Measurements from ENCODE around the gene GBA2.
A peak's percentile ranks its signal among the peaks of the same experiment; 100 is the strongest.

The GBA2 gene

GRCh38 chr9:35738924-35739323, 10.1 kb downstream of the GBA2 start:
- no peak for DNase-seq (ENCODE audit: low read depth, low spot score)

GRCh38 chr9:35738186-35738585, 10.8 kb downstream of the GBA2 start:
- DNase-seq (ENCODE audit: low read depth, low spot score), result no peak

- DNase-seq (ENCODE audit: low read depth, low spot score), result no peak
These were observed 11.9 kb downstream of the GBA2 start for GRCh38 chr9:35737143-35737542.

- peak; percentile 30 for DNase-seq (ENCODE audit: low read depth, low spot score)
These were observed 12.8 kb downstream of the GBA2 start for GRCh38 chr9:35736201-35736633.

GRCh38 chr9:35734096-35734495, 14.9 kb downstream of the GBA2 start:
- no peak for DNase-seq (ENCODE audit: low read depth, low spot score)

- DNase-seq (ENCODE audit: low read depth, low spot score), result no peak
These were observed 16.1 kb downstream of the GBA2 start for GRCh38 chr9:35732800-35733541.

- peak; percentile 92 for DNase-seq (ENCODE audit: low read depth, low spot score)
These were observed 16.7 kb downstream of the GBA2 start, which contains the start of the genes CREB3 and TLN1 for GRCh38 chr9:35732185-35732799. Gene CREB3, plus strand, starts transcription at chr9:35732666. Its CDS starts 107 bp downstream, at chr9:35732773. Gene TLN1, minus strand, starts transcription at chr9:35732195. Its CDS starts 6,501 bp downstream, at chr9:35725694.

- no peak for DNase-seq (ENCODE audit: low read depth, low spot score)
These were observed 17.4 kb downstream of the GBA2 start for GRCh38 chr9:35731415-35732184.

GRCh38 chr9:35730486-35730854, 18.6 kb downstream of the GBA2 start:
- no peak for DNase-seq (ENCODE audit: low read depth, low spot score)

GRCh38 chr9:35729700-35730485, 19.1 kb downstream of the GBA2 start:
- DNase-seq (ENCODE audit: low read depth, low spot score), result no peak

- DNase-seq (ENCODE audit: low read depth, low spot score), result no peak
These were observed 19.9 kb downstream of the GBA2 start for GRCh38 chr9:35729101-35729500.

- no peak for DNase-seq (ENCODE audit: low read depth, low spot score)
These were observed 20.7 kb downstream of the GBA2 start for GRCh38 chr9:35728041-35728971.

- DNase-seq (ENCODE audit: low read depth, low spot score), result no peak
These were observed 21.4 kb downstream of the GBA2 start for GRCh38 chr9:35727676-35728040.

- no peak for DNase-seq (ENCODE audit: low read depth, low spot score)
These were observed 22.1 kb downstream of the GBA2 start for GRCh38 chr9:35726931-35727330.

GRCh38 chr9:35725362-35725761, 23.7 kb downstream of the GBA2 start:
- no peak for DNase-seq (ENCODE audit: low read depth, low spot score)

GRCh38 chr9:35723908-35724307, 25.1 kb downstream of the GBA2 start:
- no peak for DNase-seq (ENCODE audit: low read depth, low spot score)

GRCh38 chr9:35723426-35723825, 25.6 kb downstream of the GBA2 start:
- no peak for DNase-seq (ENCODE audit: low read depth, low spot score)

- no peak for DNase-seq (ENCODE audit: low read depth, low spot score)
These were observed 29.5 kb downstream of the GBA2 start for GRCh38 chr9:35719546-35719945.

GRCh38 chr9:35718721-35719511, 30.1 kb downstream of the GBA2 start:
- DNase-seq (ENCODE audit: low read depth, low spot score), result no peak

Measured in activated naive CD8-positive, alpha-beta T cell treated with anti-CD3 and anti-CD28 coated beads, Interleukin-2, amount 50 U/mL, for 16 hours (primary cell).